C1 segment of cervical spinal cord (tissue), 14 donors: Measurements from ENCODE around the gene ABHD17C.
"Not testable (repeated sequence)": the region's sequence is repeated elsewhere in the genome, so short reads cannot be mapped to it uniquely, and the experiment has no call there.

ENCODE experiments used
- DNase-seq, 14 donors: peaks; one replicate each; lab custom pipeline; 2025; lab: John Stamatoyannopoulos, UW

The ABHD17C gene

DNA sequence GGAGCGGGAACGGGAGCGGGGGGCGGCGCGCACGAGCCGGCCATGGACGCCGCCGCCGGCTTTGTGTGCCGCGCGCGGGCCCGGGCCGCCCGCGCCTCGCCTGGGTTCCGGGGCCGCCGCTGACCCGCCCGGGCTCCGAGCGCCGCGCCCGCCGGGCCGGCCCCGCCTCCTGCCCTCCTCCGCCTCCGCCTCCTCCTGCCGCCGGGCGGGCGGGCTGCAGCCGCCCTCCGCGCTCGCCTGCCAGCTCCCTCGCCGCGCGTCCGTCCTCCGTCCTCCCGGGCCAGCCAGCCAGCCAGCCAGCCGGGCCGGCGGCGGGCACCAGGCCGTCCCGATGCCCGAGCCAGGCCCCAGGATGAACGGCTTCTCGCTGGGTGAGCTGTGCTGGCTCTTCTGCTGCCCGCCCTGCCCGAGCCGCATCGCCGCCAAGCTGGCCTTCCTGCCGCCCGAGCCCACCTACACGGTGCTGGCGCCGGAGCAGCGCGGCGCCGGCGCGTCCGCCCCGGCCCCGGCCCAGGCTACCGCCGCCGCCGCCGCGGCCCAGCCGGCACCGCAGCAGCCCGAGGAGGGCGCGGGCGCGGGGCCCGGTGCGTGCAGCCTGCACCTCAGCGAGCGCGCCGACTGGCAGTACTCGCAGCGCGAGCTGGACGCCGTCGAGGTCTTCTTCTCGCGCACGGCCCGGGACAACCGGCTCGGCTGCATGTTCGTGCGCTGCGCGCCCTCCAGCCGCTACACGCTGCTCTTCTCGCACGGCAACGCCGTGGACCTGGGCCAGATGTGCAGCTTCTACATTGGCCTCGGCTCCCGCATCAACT is at the start of gene ABHD17C:
Gene ABHD17C (plus strand): TSS at position 212 of the 812 bp plus-strand sequence. CDS start 120 bp downstream, at position 332.
- peak in 10 of 14 donors; percentile 4 to 69 (median 38) for DNase-seq

GRCh38 chr15:80645494-80646065 is 49.5 kb upstream of the ABHD17C start:
- DNase-seq: no peak

DNA sequence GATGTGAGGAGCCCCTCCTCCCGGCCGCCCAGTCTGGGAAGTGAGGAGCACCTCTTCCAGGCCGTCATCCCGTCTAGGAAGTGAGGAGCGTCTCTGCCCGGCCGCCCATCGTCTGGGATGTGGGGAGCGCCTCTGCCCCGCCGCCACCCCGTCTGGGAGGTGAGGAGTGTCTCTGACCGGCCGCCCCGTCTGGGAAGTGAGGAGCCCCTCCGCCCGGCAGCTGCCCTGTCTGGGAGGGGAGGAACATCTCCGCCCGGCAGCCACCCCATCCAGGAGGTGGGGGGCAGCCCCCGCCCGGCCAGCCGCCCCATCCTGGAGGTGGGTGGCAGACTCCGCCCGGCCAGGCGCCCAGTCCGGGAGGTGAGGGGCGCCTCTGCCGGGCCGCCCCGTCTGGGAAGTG is 47.7 kb upstream of the ABHD17C start:
- not testable (repeated sequence) for DNase-seq

- DNase-seq: no peak
Observed at GRCh38 chr15:80654299-80654698, 40.8 kb upstream of the ABHD17C start.

GRCh38 chr15:80659375-80659774 is 35.7 kb upstream of the ABHD17C start:
- no peak for DNase-seq

- peak in 2 of 14 donors; percentile 0 to 1 for DNase-seq
Observed at GRCh38 chr15:80660119-80660518, 35.0 kb upstream of the ABHD17C start.

GRCh38 chr15:80662129-80662528 is 33.0 kb upstream of the ABHD17C start:
- no peak for DNase-seq

DNA sequence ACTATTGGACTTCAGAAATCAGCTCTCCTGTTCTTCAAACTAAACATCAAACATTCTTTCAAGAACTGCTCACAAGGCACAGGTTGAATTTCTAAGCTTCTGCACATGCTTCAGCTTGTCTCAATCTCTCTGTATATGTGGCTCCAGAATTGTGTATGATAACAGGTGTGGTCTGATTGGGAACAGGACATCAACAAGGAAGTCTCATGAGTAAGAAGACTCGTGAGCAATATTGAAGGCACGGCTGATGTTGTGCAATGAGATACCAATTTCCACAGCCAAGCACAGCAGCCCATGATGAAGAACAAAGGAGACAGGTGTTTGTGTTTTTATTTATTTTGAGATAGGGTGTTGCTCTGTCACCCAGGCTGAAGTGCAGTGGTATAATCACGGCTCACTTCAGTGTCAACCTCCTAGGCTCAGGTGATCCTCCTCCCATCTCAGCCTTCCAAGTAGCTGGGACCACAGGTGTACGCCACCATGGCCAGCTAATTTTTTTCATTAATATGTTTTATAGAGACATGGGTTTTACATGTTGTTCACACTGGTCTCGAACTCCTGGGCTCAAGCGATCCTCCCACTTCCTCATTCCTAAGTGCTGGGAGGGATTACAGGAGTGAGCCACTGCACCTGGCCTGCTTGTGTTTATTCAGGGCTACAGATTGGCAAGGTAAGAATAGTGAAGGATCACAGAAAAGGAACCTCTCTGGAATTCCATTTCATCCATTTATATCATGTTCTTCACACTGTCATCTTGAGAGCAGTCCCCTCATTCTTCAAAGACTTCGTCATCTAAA is 32.2 kb upstream of the ABHD17C start:
- no peak for DNase-seq

GRCh38 chr15:80665151-80665550 is 30.0 kb upstream of the ABHD17C start:
- no peak for DNase-seq

GRCh38 chr15:80667936-80668335 is 27.2 kb upstream of the ABHD17C start:
- no peak for DNase-seq

GRCh38 chr15:80668546-80669236 is 26.4 kb upstream of the ABHD17C start:
- DNase-seq: no peak

DNA sequence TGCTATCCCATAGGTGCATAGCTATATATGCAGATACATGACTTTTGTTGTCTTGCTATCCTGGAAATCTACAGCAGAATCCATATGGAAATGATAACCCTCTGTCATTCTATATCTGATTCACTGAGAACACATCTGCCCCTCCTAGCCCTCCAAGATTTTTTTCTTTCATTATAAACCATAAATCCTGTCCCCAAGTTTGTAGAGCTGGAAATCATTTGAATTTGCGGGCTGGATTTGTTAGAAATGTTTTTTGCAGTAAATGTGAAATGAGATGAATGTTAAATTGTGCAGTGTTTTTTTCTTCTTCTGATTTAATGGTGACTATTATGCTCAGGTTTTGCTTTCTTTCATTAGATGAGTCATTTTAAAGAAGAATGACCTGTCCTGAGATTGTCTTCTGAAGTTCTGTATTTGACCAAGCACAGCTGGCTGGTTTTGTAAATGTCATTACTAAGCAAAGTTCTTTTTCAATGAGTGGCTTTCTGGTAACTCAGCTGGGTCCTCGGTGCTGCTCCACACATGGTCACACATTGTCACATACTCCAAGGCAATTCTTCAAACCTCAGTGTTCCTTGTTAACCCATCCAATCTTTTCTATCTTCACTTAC is 25.3 kb upstream of the ABHD17C start:
- peak in 1 of 14 donors; percentile 4 for DNase-seq

- DNase-seq: no peak
Observed at GRCh38 chr15:80673561-80674244, 21.4 kb upstream of the ABHD17C start.

- DNase-seq: no peak
Observed at GRCh38 chr15:80674245-80674614, 20.9 kb upstream of the ABHD17C start.

DNA sequence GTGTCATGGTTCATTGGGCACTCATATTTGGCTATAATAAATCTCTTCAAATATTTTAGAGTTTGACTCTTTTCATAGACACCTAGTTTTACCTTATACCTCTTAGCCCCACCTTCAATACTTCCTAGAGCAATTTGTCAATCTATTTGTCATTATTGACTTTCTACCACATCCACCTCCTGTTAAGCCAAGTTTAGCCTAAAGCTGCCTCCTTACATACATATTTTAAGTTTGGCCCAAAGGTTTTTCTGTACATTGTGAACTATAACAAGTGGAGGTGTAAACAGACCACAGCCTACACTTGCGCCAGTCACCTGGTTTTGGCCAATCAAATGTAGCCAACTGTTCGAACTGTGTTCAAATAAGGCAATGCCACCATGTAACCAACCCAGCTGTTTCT is 18.1 kb upstream of the ABHD17C start:
- DNase-seq: no peak

- DNase-seq: no peak
Observed at GRCh38 chr15:80679167-80679803, 15.8 kb upstream of the ABHD17C start.

DNA sequence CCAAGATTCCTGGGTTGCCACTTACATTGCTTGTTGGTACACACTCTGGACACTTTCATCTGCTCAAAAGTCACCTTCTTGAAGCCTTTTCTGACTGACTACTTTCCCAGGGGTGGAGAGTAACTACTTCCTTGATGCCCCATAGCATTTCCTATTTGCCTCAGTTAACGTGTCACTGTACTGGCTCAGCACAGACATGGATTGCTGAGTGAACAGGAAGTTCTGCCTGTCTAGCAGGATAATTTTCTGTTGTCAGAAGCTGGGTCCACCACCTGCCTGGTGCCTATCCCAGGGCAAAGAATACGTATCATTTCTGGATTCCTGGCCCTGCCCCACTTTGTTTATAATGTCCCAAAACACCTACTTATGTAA is 15.3 kb upstream of the ABHD17C start:
- DNase-seq: no peak

DNA sequence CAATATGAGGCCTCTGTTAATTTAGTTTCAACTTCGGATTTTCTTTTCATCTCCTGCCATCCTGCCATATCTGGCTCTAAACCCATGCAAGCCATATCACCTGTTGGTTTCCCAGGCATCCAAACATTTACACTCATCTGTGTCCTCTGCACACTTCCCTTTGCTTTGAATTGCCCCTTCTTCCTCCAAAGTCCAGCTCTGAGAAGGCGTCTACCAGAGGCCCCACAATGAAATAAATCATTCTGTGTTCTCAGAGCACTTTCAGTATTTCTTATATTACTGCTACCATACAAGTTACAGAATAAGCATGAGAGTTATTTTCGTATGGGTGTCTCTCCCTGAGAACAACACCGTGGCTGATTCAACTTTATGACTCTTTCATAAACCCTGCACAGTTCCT is 12.9 kb upstream of the ABHD17C start:
- DNase-seq: no peak

GRCh38 chr15:80684697-80685096 is 10.4 kb upstream of the ABHD17C start:
- DNase-seq: no peak

DNA sequence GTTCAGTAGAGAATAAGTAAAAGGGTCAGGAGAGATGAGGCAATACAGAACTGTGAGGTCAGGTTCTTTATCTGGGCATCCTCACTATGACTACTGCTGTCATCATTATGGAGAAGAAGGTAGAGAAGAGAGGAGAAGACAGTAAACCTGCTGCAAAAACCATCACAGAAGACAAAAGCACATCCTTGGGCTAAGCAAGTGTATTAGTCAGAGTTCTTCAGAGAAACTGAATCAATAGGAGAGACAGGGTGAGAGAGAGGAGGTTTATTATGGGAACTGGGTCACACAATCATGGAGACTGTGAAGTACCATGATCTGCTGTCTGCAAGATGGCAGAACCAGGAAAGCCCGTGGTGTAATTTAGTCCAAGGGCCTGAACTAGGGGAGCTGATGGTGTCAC is 9.5 kb upstream of the ABHD17C start:
- DNase-seq: no peak
